OCI-LY7 (cell line): Measurements from ENCODE around the gene CCT6B.

Experiments used
- CTCF ChIP-seq: fragments of 200-600 bp; sonication (generic); conservative IDR thresholded peaks from 2 replicates; pipeline ENCODE4 v1.5.1; 2014; ENCODE audit warnings: mild to moderate bottlenecking, antibody characterized with exemption, low read length, moderate library complexity, mixed read lengths
- EZH2phosphoT487 ChIP-seq: fragments of 200-600 bp; sonication (generic); IDR thresholded peaks from 2 replicates; pipeline ENCODE4 v1.6.1; 2018; ENCODE audit warnings: low read depth, borderline replicate concordance, mild to moderate bottlenecking, mixed run types, antibody characterized with exemption, low read length, moderate library complexity, mixed read lengths

- TF ChIP-seq CTCF (no peak), EZH2phosphoT487 (no peak)
Observed at GRCh38 chr17:34885076-34885475, 76.2 kb downstream of the CCT6B start.
